Suppressor macrophage (primary cell): ENCODE data around the gene FNBP1L.
A peak's percentile ranks its signal among the peaks of the same experiment; 100 is the strongest.
"Not testable (repeated sequence)": the region's sequence is repeated elsewhere in the genome, so short reads cannot be mapped to it uniquely, and the experiment has no call there.

ENCODE experiments used
- DNase-seq, 4 experiments: peaks; one replicate each; pipeline ENCODE4 v3.0.0-alpha.2; 2020 to 2022

The FNBP1L gene

DNA sequence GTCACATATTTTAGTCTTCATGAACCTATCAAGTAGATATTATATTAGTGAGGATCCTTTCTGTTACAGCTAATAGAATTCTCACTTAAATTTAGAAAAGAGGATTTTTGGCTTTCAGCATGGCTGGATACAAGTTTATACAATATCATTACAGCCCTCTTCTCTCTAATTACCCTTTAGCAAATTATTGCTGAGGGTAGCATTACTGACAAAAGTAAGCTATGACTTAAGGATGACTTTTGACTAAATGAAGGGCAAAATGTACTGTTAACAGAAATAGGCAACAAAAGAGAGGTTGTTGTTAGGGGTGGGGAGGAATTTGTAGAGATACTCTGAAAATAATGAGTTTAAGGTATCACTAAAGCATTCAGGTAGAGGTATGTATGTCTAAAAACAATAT lies 85.8 kb downstream of the FNBP1L start:
- no peak for DNase-seq

DNA sequence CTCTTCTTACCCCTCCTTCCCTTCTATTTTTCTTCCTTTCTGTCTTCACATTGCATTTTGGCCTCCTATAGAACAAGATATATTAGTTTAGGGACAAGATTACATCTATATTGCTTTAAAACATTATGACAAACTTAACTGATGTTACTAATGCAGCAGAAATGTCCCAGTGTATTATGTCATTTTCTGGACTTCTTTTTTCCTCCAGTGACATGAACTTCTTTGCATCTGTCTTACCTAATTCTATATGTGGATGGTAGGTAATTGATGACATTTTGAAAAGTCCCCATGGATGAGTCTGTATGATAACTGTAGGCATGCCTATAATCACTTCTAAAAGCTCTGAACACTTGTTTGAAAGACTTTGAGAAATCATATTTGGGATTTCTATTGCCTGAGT lies 89.5 kb downstream of the FNBP1L start:
- DNase-seq: no peak

DNA sequence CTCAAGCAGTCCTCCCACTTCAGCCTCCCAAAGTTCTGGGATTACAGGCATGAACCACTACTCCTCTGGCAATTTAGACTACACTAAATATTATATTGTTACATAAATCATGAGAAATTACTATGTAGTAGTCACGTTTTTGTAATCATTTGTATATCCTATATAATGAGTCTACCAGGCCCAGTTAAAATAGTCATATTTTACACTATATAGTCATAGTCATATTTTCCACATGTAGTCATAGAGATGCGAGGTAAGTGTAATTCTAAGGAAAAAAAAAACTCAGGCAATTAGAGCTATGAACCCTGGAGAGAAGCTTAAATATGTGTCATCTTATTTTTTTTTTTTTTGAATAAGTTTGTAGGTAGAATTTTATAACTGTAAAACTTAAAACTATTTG lies 90.0 kb downstream of the FNBP1L start:
- no peak for DNase-seq

DNA sequence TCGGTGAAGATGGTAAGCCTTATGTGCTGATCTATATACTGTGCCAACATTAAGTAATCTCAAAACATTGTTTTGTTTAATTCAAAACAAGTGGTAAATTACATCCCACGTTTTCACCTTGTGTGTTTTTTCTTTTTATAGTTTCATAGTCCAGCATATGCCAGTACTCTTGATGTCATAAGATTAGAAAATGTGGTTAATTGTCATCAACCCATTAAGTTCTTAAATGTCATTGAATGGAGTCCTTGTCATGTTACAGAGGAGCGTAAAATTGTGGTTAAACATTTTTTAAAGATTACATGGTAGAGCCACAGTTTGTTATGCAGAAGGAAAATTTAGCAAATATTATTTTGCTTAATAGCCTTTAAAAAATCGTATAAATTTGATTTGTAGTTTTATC lies 93.1 kb downstream of the FNBP1L start:
- no peak for DNase-seq

DNA sequence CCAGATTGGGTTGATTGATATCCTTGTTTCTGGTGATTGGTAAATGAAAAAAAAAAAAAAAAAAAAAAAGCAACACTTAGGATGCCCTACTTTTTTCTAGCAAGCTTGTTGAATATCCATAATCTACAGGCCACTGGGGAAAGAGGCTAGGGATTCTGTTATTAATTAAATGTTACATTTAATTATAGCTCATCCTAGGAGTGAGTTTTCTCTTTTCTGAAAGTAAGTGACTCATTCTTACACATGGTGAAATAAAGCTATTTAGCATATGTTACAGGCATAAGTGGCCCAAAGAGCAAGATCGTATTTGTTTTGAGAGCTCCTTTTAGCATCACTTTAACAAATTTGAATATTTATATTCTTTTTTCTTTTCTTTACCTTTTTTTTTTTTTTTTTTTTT lies 94.5 kb downstream of the FNBP1L start:
- DNase-seq: no peak

DNA sequence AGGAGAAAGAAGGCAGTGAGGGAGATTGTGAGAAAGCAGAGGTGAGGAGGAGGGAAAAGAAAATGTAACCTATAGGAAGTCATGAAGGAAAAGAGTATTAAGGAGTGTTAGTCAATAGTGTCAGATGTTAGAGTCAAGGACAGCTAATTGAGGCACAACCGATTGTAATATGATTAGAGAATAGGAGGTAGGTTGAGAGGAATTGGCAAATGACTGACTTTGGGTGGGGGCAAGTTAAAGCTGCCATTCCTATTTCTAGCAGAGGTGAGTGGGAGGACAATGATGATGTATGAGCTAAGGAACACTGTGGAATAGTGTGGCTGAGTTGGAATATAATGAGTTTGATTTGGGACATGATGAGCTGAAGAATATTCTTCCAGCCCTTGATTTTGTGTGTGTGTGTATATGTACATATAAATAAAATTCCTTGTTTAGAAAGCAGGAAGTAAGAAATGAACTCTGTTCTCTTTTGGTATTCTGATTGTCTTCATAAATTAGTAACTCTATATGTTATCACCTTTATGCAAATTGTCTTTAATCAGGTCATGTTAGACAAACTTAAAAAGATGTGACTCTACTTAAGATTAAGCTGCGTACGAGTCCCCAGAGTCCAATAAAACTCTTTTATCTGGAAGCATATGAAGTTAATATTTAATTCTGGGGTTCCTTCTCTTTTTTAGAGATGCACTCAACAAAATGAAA lies 98.4 kb downstream of the FNBP1L start:
- no peak for DNase-seq

DNA sequence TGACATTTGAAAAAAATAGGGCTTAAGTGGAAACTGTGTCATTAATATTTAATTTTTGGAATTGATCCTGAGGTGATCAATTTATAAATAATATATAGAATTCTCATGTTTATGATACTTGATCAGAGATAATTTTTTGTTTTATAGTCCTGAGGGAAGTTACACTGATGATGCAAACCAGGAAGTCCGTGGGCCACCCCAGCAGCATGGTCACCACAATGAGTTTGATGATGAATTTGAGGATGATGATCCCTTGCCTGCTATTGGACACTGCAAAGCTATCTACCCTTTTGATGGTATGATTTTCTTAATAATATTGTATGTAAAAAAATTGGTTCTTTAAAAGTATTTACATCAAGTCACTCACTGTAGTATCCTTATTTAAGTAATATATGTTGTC lies 101.2 kb downstream of the FNBP1L start:
- peak in 3 of 4 experiments; percentile 52 to 56 (median 55) for DNase-seq

DNA sequence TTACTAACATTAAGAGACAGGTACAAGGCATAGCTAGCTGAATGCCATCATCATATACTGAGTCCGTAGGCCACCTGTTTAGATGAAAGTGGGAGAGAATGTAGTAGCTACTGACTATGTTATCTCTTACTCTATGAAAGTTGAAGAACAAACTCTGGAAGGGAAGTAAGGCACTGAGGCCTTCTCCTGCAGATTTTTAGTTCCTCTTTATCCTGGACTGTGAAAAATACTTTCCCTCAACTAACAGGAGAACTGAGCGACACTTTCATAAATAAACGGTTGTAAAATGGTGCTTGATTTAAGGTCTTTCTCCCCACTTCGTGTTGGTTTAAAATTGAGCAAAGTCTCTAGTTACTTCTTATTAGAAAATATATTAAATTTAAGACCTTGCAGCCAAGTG lies 101.9 kb downstream of the FNBP1L start:
- DNase-seq: peak; percentile 36 to 67 (median 51)

DNA sequence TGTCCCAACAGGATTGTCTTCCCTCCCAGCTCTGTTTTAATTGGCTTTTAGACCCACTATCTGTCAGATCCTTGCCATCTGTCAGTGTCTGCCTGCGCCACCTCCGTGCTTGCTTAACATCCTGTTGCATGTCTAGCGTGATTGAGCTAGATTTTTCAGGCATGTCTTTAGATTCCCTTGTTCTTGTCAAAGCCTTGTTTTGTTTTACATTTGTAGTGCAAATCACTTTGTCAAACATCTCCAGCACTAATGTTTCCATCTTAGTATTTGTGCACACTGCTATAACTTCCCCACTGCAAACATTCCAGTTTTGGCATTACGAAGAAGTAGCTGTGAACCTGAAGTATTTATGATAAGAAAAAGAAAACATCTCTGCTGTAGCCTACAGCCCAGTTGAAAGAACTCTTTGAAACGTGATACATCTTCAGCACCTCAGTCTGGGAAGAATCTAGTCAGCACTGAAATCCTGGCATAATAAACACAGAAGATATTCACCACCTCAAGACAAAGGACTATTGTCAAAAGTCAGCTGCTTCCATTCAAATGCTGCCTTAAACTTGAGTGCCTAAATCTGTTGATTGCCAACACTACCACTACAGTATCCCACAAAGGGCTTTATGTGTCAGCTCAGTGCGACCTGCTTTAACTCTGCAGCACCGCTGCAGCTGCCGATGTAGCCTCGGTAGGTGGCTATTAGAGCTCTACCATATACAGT lies 105.0 kb downstream of the FNBP1L start:
- peak; percentile 35 to 66 (median 61) for DNase-seq

DNA sequence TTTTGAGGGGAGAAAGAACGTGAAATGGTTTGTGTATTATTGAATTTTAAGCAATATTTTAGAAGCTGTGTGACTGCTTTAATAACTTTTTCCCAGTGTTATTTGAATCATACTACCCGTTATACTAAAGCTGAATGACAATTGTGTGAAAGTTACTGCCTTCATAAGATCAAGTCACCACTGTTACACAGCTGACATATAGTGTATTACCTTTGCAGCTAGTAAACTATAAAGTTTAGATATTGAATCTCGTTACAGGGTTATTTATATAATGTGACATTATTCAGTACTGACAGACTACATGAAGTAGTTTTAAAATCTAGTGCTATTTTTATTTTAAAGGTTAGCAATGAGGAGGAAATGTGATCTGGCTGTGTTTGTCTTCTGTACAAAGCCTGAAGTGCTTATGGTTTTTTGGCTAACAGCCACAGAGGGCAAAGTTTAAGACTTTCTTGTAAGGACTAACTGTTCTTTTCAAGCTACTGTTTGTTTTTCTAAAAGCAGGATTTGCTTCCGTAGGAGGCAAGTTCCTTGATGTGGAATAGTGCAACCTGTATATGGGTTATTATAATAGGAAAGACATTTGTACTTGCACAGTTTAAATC lies 106.1 kb downstream of the FNBP1L start:
- DNase-seq: not testable (repeated sequence)

DNA sequence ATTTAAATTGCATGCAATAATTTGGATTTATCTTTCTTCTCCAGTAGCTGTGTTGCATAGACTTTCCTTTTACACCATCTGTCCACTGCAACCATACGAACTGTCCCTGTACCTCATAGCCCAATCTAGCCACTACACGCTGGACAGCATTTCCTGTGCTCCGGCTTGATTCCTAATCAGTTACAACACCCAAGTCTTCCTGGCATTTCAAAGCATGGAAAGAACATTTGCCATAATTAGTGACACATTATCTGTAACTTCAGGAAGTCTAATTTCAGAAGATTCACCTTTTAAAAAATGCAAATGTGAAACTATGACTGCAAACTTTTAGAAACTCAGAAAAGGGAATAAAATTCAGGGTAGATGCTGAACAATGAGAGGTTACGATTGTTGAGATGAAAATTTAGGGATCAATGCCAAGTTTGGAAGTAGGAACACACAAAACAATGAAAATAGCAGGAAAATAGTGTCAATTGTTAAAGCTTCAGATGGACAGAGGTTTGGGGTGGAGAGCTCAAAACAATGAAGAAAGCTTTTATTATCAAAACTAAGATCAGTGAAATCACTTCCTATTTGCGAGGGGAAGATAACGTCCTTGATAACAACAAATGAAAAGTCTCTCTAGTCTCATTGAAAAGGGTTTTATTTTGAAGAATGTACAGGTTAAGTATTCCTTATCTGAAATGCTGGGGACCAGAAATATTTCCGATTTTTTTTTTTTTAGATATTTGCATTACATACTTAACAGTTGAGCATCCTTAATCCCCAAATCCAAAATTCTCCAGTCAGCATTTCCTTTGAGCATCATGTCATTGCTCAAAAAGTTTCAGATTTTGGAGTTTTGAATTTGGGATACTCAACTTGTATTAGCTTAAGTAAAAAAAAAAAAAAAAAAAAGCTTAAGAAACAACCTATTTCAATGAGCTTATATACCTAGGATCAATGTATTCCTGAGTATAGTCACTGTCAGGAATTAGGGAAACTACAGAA lies 107.3 kb downstream of the FNBP1L start:
- DNase-seq: no peak

DNA sequence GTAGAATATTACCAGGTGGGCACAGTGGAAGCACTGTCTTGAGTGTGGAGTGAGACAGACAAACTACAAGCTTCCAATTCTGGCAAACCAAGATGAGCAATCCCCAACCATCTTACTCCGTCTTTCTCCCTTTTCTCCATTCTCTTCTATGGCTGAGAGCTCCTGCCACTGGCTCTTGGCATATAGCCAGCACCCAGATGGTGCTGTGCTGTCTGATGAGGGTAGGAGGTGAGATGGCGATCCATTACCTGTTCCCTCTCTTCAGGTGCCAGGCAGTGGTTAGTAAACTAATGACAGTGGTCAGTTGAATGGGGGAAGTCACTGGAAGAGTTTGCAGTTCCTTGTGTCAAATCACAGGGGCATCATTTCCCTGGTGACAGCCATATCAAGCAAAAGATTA lies 108.4 kb downstream of the FNBP1L start:
- DNase-seq: no peak

DNA sequence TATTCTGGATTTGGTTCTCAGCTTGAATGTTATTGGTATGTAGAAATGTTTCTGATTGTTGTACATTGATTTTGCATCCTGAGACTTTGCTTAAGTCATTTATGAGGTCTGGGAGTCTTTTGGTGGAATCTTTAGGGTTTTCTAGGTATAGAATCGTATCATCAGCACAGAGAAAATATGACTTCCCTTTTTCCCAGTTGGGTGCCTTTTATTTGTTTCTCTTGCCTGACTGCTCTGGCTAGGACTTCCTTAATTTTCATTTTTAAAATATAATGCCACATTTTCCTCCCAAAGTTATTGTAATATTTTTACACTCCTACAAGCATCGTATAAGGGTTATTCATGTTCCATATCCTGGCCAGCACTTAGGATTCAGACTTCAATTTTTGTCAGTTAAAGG lies 111.1 kb downstream of the FNBP1L start:
- peak; percentile 31 to 61 (median 48) for DNase-seq

DNA sequence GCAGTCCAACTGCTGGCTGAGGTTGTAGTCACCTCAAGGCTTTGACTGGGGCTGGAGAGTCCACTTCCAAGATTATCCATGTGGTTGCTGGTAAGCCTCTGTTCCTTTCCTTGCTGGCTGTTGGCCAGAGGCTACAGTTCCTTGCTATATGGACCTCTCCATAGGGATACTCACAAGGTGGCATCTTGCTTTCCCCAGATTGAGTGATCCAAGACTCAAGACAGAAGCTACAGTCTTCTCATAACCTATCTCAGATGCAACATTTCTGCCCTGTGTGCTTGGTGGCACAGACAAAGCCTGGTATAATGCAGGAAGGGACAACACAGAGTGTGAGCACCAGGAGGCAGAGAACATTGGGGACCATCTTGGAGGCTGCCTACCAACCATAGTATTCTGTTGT lies 111.8 kb downstream of the FNBP1L start:
- no peak for DNase-seq

DNA sequence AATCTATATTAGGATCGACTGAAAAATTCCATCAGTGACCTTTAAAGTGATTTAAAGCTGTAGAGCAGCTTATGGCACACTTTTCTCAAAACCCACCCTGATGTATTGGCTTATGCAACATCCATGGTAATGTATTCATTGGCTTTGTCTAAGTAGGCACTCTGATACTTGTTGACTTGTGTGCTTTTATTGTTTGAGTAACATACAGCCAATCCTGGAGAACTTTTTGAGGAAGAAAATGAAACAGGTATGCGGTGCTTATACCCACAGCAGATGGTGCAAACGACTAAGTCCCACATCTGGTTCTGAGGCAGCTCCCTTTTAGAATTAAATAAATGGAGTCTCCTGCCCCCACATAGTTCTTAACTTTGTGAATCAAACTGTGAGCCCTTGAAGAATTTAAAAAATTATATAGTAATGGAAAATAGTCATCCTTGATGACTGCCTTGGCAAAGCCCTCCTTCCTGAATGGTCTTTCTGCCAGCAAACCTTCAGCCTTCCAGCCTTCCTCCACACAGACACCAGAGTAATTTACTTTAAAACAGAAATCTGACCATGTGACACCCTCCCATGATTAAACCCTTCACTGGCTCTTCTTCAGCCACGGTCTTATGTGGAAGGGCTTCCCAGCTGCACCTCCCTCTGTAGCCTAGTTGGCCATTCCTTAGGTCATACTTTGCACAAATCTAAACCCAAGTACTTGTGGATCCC lies 117.7 kb downstream of the FNBP1L start:
- DNase-seq: no peak

DNA sequence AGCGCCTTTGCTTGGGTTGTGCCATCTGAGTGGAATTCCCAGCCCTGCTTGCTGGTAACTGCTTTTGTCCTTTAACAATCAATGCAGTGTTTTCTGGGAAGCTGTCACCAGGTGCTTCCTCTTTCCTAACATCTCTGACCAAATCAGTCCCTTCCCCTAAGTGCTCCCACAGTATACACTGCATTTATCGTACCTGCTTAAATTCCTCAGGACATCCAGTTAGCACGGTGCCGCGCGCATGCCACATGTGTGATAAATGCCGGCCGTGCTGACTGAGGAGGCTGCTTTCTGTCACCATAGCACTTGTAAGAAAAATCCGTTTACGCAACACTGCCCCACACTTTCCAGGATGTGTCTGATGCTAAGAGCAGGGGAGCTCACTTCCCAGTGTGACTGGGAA lies 118.3 kb downstream of the FNBP1L start:
- DNase-seq: peak in 1 of 4 experiments; percentile 21

DNA sequence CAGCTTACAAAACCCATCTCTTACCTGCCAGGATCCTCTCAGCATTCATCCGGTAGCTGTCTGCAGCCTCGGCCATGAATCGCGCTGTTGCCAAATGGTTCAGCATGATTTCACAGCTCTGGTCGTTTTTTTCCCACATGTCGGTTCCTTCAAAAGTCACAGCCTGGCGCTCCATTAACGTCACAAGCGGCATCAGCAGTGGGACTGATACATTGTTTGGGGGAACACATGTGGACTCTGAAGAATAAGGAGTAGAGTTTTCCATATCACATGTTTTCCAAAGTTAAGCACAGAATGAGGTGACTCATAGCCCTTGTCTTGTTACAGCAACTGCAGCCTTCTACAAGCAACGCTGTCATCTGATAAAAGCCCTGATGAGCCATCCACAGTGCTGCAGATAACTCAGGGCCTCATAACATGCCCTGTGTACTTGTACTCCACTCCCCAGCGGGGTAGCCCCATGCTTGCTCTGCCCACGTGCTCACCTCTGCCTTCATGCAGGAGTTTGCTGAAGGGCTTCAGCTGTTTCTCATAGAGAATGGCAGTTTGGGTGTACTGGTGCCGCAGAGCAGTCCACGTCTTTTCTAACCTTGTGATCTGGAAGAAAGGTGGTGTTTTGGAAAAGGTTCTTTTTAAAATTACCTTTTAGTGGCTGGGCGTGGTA lies 119.5 kb downstream of the FNBP1L start:
- DNase-seq: peak; percentile 61 to 82 (median 66)

DNA sequence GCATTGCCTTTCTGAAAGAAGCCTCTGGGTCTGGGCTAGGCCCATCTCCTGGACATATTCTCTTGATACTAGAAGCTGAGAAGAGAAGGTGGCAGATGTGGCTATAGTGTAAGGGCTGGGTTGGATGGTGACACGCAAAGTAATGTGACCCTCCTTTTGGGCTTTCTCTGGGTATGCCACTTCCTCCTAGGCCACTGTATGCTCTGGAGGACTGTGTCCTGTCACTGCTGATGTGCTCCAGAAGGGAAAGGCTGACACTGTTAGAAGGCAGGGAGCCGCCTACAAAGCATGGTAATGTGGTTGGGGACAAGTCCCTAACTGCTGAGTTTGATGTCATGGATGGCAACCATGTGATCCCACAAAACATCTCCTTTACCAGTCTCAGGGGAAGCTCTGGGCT lies 121.6 kb downstream of the FNBP1L start:
- DNase-seq: peak; percentile 76 to 94 (median 82)

DNA sequence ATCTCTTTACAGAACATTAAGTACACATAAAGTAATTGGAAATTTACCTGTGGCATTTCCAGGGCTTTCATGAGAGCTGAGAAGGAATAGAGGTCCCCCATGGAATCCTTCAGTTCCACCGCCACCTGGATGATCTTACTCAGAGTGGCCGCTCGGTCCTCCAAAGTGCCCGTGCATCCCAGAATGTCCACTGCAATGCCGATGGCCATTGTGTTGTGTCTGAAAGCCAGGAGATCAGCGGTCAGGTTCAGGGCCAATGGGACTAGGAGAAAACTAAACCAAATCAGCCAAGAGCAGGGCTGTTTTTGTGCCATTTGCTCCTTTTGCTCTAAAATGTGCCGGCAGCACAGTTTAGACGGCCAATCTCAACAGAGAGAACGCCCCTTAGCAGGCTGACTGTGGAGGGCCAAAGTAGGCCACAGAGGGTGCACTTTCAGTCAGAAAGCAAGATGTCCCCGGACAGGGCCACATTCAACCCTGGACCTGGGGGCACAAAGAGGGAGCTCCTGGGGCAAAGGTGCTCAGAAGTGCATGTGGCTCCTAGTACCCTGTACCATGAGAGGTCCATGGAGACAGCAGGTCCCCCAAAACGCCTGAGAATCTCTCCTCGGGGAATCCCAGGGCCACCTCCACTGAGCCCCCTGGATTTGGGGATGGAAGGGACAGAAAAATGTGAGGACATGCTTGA lies 123.8 kb downstream of the FNBP1L start:
- no peak for DNase-seq

DNA sequence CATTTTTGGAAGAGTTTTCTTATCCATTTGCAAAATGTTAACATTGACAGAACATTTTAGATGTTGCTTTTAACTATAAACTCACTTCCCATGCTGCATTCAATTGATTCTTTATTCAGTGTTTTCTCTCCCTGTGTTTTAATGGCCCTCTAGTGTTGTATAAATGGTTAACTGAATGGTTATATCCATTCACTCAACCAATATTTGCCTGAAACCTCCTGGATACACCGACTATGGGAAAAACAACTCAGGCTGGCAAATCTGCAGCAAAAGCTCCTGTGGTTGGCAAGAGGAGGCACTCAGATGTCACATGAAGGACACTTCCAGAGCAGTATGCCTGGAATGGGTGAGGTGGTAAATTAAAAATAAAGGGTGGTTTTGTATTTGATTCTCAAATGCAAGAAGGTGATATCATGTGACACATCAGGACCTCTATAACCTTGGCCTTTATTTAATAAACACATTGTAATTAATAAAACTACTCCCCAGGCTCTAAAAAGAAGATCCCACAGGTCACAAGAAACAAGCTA lies 126.1 kb downstream of the FNBP1L start:
- no peak for DNase-seq

DNA sequence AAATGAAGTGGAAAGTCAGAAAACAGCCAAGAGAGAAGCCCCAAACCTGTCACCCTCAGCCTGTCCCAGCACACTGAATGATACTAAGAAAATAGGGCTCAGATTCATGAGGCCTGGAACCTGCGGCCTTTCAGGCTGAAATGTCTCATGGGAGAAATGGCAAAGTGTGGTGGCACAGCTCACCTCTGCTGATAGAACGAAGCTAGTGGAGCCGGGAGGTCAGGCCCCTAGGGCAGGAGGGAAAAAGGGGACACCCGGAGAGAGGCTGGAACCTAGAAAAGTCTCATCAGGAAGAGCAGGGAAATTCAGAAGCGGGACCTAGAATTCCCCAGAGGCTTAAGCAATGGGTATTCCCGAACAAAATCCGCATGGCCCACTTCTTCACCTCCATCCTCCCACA lies 126.6 kb downstream of the FNBP1L start:
- DNase-seq: no peak
